Fibroblast of the conjunctiva (primary cell): Measurements from ENCODE around the gene NR1D2.
"Not testable (repeated sequence)": the region's sequence is repeated elsewhere in the genome, so short reads cannot be mapped to it uniquely, and the experiment has no call there.

Experiments
- DNase-seq: peaks from one replicate; pipeline ENCODE4 v3.0.0-alpha.2; 2010; ENCODE audit warnings: low read depth

NR1D2 gene

GRCh38 chr3:24004171-24004938 lies 59.3 kb downstream of the NR1D2 start:
- no peak for DNase-seq

GRCh38 chr3:24005669-24006068 lies 60.6 kb downstream of the NR1D2 start:
- DNase-seq, result no peak

GRCh38 chr3:24010834-24011233 lies 65.7 kb downstream of the NR1D2 start:
- DNase-seq, result not testable (repeated sequence)

GRCh38 chr3:24012589-24013269 lies 67.6 kb downstream of the NR1D2 start:
- DNase-seq, result no peak

GRCh38 chr3:24017305-24017704 lies 72.2 kb downstream of the NR1D2 start:
- no peak for DNase-seq

- DNase-seq, result no peak
Measured at GRCh38 chr3:24018784-24019570, 73.9 kb downstream of the NR1D2 start.

GRCh38 chr3:24019585-24019984 lies 74.5 kb downstream of the NR1D2 start:
- DNase-seq, result no peak

- DNase-seq, result no peak
Measured at GRCh38 chr3:24020036-24020691, 75.1 kb downstream of the NR1D2 start.

GRCh38 chr3:24023197-24023596 lies 78.1 kb downstream of the NR1D2 start:
- no peak for DNase-seq

GRCh38 chr3:24025805-24026204 lies 80.7 kb downstream of the NR1D2 start:
- DNase-seq, result no peak

GRCh38 chr3:24026665-24027064 lies 81.6 kb downstream of the NR1D2 start:
- DNase-seq, result not testable (repeated sequence)

- DNase-seq, result no peak
Measured at GRCh38 chr3:24027946-24028345, 82.9 kb downstream of the NR1D2 start.
